Fibroblast of skin of scalp (primary cell): ENCODE data around the gene SENP5.

ENCODE experiments used
- DNase-seq: peaks from one replicate; pipeline ENCODE4 v3.0.0-alpha.2; 2013

SENP5 gene

DNA sequence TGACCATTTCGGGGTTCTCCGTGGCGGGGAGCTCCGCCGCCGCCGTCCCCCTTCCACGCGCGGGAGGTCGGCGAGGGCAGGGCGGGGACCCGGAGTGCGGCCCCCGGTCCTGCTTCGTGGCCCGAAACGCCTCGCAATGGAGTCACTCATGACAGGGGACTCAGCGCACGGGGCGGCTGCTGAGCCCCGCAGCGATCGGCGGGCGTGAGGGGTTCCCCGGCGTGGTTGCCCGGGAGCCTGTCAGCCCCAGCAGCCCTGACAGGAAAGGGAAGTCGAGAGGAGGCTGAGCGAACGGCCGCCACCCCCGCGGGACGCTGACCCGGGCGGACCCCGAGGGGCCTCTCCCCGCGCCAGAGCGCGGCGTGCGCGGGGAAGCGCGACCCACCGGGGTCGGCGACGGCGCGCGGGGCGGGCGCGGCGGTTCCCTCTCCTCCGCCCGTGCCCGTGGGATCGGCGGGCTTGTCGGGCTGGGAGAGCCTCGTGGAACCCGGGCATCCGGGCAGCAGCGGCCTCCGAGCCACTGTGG lies 101.5 kb downstream of the SENP5 start:
- peak; percentile 9 for DNase-seq

DNA sequence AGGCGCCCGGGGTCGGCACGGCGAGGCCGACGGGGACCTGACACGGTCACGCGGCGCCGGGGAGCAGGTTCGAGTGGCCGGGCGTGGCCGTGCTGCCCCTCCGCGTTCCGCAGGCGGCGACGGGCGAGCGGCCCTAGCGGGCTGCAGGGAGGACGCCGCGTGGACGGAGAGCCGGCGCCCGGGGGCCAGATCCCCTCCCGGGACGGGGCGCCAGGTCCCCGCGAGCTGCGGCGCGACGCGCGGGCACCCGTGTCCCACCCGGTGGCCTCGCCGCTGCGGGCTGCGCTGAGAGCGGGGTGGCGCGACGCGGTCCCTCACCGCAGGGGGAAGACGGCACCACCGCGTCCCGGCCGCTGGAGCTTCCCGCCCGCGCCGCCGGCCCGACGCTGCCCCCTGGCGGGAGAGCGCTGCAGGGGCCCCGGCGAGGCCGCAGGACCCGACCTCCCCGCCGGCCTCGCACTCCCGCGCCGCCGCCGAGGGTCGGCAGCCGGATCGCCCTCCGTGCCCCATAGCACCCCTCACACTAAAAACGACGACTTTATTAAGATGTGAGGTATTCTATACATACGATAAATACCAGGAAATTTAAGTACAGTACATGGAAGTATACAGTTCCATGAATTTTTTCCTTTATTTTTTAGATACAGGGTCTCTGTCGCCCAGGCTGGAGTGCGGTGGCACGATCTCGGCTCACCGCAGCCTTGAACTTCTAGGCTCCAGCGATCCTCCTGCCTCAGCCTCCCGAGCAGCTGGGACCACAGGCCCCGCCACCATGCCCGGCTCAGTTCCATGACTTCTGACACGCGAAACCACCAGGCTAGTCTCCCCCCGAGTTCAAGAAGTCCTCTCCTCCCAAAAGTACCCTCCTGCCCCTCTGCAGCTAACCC lies 102.2 kb downstream of the SENP5 start:
- peak; percentile 49 for DNase-seq

DNA sequence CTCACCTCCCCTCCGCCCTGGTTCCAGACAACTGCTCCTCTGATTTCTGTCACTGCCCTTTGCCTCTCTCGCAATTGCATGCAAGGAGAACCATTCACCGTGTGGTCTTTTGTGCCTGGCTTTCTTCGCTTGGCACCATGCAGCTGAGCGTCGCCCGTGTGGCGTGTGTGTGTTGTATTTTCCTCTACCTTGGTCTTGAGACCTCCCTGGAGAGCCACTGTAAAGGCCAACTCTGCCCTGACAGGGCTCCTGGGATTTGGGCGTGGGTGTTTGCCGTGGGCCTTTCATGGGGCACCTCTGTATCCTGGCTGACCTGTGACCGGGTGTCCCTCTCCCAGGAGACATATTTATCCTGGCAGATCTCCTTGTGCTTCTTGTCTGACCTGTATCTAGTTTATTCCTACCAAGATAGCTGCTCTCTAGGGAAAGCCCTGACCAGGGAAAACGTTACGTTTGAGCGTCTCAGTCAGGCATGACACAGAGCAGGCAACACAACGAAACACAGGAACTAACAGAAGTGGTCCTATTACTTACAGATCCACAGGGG lies 102.9 kb downstream of the SENP5 start:
- DNase-seq = no peak

- no peak for DNase-seq
Measured at GRCh38 chr3:196971094-196971698, 103.5 kb downstream of the SENP5 start.

DNA sequence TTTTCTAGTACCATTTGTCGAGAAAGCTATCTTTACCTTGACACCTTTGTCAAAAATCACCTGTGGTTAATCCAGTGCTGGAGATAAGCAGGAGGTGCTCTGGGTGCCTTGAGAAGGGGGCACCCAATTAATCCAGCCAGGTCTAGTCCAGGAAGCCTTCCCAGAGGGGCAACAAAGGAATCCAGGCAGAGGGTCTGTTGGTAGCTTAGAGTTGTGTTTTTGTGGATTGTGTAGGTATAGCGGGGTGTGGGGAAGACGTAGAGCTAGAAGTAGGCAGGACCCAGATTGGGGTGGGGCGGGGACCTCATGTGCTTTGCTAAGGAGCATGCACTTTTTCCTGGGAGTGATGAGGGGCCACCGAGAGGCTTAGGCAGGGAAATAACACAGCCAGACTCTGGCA lies 106.9 kb downstream of the SENP5 start:
- no peak for DNase-seq

GRCh38 chr3:196975349-196975748 lies 107.6 kb downstream of the SENP5 start:
- DNase-seq = no peak

GRCh38 chr3:196976941-196977340 lies 109.2 kb downstream of the SENP5 start:
- DNase-seq = no peak

GRCh38 chr3:196979545-196979944 lies 111.8 kb downstream of the SENP5 start:
- DNase-seq = no peak

GRCh38 chr3:196981657-196982056 lies 113.9 kb downstream of the SENP5 start:
- DNase-seq = no peak

DNA sequence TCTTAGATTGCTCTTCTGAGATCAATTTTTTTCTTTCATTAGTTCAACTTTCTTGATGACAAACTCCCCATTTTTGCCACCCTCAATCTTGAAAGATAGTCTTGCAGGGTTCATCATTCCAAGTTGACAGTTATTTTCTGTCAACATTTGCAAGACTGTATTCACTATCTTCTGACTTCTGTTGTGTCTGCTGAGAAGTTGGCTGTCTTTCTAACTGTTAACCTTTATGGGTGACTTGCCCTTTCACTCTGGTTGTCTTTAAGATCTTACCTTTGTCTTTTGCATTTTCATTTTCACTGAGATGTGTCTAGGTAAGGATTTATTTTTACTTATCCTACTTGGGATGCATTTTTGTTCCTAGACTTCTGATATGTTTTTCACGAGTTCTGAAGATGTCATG lies 115.5 kb downstream of the SENP5 start:
- no peak for DNase-seq
